Measurements from ENCODE around the gene NPS.

Gene NPS

GRCh38 chr10:127563718-127564553, 14.8 kb downstream of the NPS start:
- DNase-seq = no peak

- no peak for DNase-seq
These were observed 15.5 kb downstream of the NPS start for GRCh38 chr10:127564644-127565043.

- DNase-seq = no peak
These were observed 16.5 kb downstream of the NPS start for GRCh38 chr10:127565583-127565982.

GRCh38 chr10:127569210-127569609, 20.1 kb downstream of the NPS start:
- DNase-seq = no peak

- no peak for DNase-seq
These were observed 20.9 kb downstream of the NPS start for GRCh38 chr10:127570036-127570435.

GRCh38 chr10:127571386-127571785, 22.3 kb downstream of the NPS start:
- DNase-seq = no peak

GRCh38 chr10:127576051-127576450, 26.9 kb downstream of the NPS start:
- DNase-seq = no peak

- DNase-seq = no peak
These were observed 27.6 kb downstream of the NPS start for GRCh38 chr10:127576740-127577161.

GRCh38 chr10:127577376-127578258, 28.5 kb downstream of the NPS start:
- no peak for DNase-seq

- DNase-seq = no peak
These were observed 29.3 kb downstream of the NPS start for GRCh38 chr10:127578259-127578960.

GRCh38 chr10:127578961-127579305, 29.8 kb downstream of the NPS start:
- no peak for DNase-seq

GRCh38 chr10:127579640-127580039, 30.5 kb downstream of the NPS start:
- no peak for DNase-seq

- no peak for DNase-seq
These were observed 31.7 kb downstream of the NPS start for GRCh38 chr10:127580822-127581221.

GRCh38 chr10:127585519-127586023, 36.5 kb downstream of the NPS start:
- DNase-seq = no peak

- DNase-seq = no peak
These were observed 38.7 kb downstream of the NPS start for GRCh38 chr10:127587668-127588365.

- no peak for DNase-seq
These were observed 43.5 kb downstream of the NPS start for GRCh38 chr10:127592586-127592985.

- no peak for DNase-seq
These were observed 51.4 kb downstream of the NPS start for GRCh38 chr10:127600479-127600878.
